ENCODE data around the gene BPIFA1. TPM values are rescaled to one million over a fixed set of nuclear protein-coding genes. Genes with fewer than 3 reads are reported as not detected.

The BPIFA1 gene
- total RNA-seq, 2 experiments from 2014 or later: not detected

- Histone ChIP-seq H3K79me2 (ENCODE audit: insufficient read depth, low read depth, low read length) (no peaks in the 10 kb centered on the region), H3K9me2 (ENCODE audit: insufficient read depth, low read length) (no peaks in the 10 kb centered on the region), H2AFZ (ENCODE audit: low read length) (no peak within 1 kb of the TSS), H3K27ac (ENCODE audit: low read depth, low read length, poor library complexity, severe bottlenecking) (no peak within 1 kb of the TSS), H3K4me3 (ENCODE audit: low read depth, low read length, poor library complexity, severe bottlenecking) (no peak within 1 kb of the TSS), H3K36me3 (ENCODE audit: insufficient read depth, low read length) (no peaks in the 10 kb centered on the region), H4K20me1 (ENCODE audit: insufficient read depth, low read length) (no peaks in the 10 kb centered on the region), H3K4me2 (ENCODE audit: low read length) (no peak within 1 kb of the TSS), H3K4me1 (ENCODE audit: insufficient read depth, low read length, poor library complexity, severe bottlenecking) (no peaks in the 10 kb centered on the region), H3K9me3 (ENCODE audit: low read length) (no peaks in the 10 kb centered on the region)
- ChIA-PET POLR2A (no interaction called here), CTCF (ENCODE audit: unreplicated experiment) (no interaction called here)
- intact Hi-C loops (cut with micrococcal nuclease; ENCODE audit: unreplicated experiment): no loop called here
- BruUV-seq (replicated peaks): no TSS peak
- DNase-seq (ENCODE audit: low spot score): no peak
- TF ChIP-seq CTCF (conservative IDR thresholded peaks at IDR 0.05; ENCODE audit: low read length) (no peak), EZH2phosphoT487 (IDR thresholded peaks at IDR 0.05; ENCODE audit: borderline replicate concordance, low read depth, low read length) (no peak)
Observed at GRCh38 chr20:33217052-33217451, 18.7 kb upstream of the BPIFA1 start, which contains the start of gene BPIFA3. Gene BPIFA3 (plus strand): TSS chr20:33217352. CDS start chr20:33217537, 185 bp downstream.

GRCh38 chr20:33224399-33224798 lies 11.4 kb upstream of the BPIFA1 start:
- H3K79me2 ChIP-seq (ENCODE audit: insufficient read depth, low read depth, low read length): no peaks in the 10 kb centered on the region
- DNase-seq (ENCODE audit: low spot score): no peak
- TF ChIP-seq EZH2phosphoT487 (IDR thresholded peaks at IDR 0.05; ENCODE audit: borderline replicate concordance, low read depth, low read length) (no peak), CTCF (conservative IDR thresholded peaks at IDR 0.05; ENCODE audit: low read length) (no peak)
- POLR2A ChIA-PET: no interaction called here
- H3K4me1 ChIP-seq (ENCODE audit: insufficient read depth, low read length, poor library complexity, severe bottlenecking): no peaks in the 10 kb centered on the region
- no peaks in the 10 kb centered on the region for H4K20me1 ChIP-seq (ENCODE audit: insufficient read depth, low read length)
- H3K4me3 ChIP-seq (ENCODE audit: low read depth, low read length, poor library complexity, severe bottlenecking): no peak overlapping the region
- BruUV-seq (replicated peaks): no TSS peak
- H3K36me3 ChIP-seq (ENCODE audit: insufficient read depth, low read length): no peaks in the 10 kb centered on the region
- H3K27ac ChIP-seq (ENCODE audit: low read depth, low read length, poor library complexity, severe bottlenecking): no peak overlapping the region
- no peak overlapping the region for H2AFZ ChIP-seq (ENCODE audit: low read length)
- no peaks in the 10 kb centered on the region for H3K9me3 ChIP-seq (ENCODE audit: low read length)
- CTCF ChIA-PET (ENCODE audit: unreplicated experiment): no interaction called here
- intact Hi-C loops (cut with micrococcal nuclease; ENCODE audit: unreplicated experiment): no loop called here
- no peaks in the 10 kb centered on the region for H3K9me2 ChIP-seq (ENCODE audit: insufficient read depth, low read length)
- no peak overlapping the region for H3K4me2 ChIP-seq (ENCODE audit: low read length)

GRCh38 chr20:33229843-33230242 lies 6.0 kb upstream of the BPIFA1 start:
- Histone ChIP-seq H3K9me2 (ENCODE audit: insufficient read depth, low read length) (no peaks in the 10 kb centered on the region), H3K27ac (ENCODE audit: low read depth, low read length, poor library complexity, severe bottlenecking) (no peak overlapping the region), H3K36me3 (ENCODE audit: insufficient read depth, low read length) (no peaks in the 10 kb centered on the region), H3K4me1 (ENCODE audit: insufficient read depth, low read length, poor library complexity, severe bottlenecking) (no peaks in the 10 kb centered on the region), H3K79me2 (ENCODE audit: insufficient read depth, low read depth, low read length) (no peaks in the 10 kb centered on the region), H3K9me3 (ENCODE audit: low read length) (no peaks in the 10 kb centered on the region), H4K20me1 (ENCODE audit: insufficient read depth, low read length) (no peaks in the 10 kb centered on the region), H3K4me3 (ENCODE audit: low read depth, low read length, poor library complexity, severe bottlenecking) (no peak overlapping the region), H3K4me2 (ENCODE audit: low read length) (no peak overlapping the region), H2AFZ (ENCODE audit: low read length) (no peak overlapping the region)
- TF ChIP-seq EZH2phosphoT487 (IDR thresholded peaks at IDR 0.05; ENCODE audit: borderline replicate concordance, low read depth, low read length) (no peak), CTCF (conservative IDR thresholded peaks at IDR 0.05; ENCODE audit: low read length) (no peak)
- no peak for DNase-seq (ENCODE audit: low spot score)
- intact Hi-C loops (cut with micrococcal nuclease; ENCODE audit: unreplicated experiment): no loop called here
- CTCF ChIA-PET (ENCODE audit: unreplicated experiment): interaction anchor here (0.6 kb wide), 1 partner anchor 18 kb away, joined by 3 read pairs; no protein-coding TSS in a partner anchor
- POLR2A ChIA-PET: interaction anchor here (1.1 kb wide), 1 partner anchor 17 kb away, joined by 3 read pairs; no protein-coding TSS in a partner anchor
- BruUV-seq (replicated peaks): no TSS peak

Measured in OCI-LY7 (cell line).